Measurements from ENCODE around the gene ATP1A2.

Gene ATP1A2

DNA sequence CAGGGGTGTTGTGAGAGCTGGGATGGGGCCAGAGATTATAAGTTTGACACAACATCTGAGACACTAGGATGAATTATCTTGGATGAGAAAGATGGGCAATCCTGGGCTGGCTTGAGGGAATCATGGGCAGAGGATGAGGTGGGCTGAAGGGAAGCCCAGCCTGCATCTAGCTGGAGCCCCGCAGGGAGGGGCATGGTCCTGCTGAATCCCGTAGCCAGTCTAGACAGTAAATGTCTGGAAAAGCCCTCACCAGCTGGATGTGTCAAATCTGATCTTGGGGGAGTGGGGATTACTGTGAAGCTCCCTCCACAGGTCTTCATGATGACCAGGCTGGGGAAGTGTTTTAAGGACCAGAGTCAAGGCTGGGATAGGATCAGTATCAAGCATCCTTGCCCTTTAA is 71.2 kb downstream of the ATP1A2 start:
- DNase-seq = no peak

DNA sequence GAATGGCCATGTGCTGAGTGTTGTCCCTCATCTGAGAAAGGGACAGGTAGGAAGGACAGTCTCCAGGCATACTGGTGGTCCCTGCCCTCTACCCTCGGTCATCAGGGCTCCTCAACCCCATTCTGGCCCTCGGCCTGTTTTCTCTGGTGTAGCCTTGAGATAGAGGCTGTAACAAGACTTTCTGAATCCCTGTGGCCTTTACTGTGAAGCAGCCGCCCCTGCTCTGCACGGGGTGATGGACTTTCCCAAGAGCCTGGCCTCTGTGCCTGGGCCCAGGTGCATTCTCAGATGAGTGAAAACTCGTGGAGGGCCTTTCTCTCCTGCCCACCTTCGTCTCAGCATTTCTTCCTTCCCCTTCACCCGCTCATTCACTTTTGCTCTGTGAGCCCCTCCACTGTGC is 71.8 kb downstream of the ATP1A2 start:
- no peak for DNase-seq

DNA sequence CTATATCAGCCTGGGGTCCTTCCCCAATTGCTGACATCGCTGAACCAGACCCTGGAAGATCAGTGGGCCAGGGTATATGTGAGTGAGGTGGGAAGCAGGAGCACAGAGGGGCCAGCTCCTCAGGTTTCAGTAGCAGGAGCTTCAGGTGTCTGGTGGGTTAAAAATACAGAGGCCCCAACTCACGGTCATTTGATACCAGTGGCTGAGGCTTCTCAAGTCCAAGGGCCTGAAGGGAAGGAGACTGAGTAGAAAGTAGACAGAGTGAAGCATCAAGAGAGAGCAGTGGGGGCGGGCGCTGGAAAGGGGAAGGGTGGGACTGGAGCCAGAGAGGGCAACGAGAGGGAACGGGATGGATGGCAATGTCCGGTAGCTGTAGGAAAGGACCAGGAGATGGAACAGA is 72.8 kb downstream of the ATP1A2 start:
- no peak for DNase-seq

DNA sequence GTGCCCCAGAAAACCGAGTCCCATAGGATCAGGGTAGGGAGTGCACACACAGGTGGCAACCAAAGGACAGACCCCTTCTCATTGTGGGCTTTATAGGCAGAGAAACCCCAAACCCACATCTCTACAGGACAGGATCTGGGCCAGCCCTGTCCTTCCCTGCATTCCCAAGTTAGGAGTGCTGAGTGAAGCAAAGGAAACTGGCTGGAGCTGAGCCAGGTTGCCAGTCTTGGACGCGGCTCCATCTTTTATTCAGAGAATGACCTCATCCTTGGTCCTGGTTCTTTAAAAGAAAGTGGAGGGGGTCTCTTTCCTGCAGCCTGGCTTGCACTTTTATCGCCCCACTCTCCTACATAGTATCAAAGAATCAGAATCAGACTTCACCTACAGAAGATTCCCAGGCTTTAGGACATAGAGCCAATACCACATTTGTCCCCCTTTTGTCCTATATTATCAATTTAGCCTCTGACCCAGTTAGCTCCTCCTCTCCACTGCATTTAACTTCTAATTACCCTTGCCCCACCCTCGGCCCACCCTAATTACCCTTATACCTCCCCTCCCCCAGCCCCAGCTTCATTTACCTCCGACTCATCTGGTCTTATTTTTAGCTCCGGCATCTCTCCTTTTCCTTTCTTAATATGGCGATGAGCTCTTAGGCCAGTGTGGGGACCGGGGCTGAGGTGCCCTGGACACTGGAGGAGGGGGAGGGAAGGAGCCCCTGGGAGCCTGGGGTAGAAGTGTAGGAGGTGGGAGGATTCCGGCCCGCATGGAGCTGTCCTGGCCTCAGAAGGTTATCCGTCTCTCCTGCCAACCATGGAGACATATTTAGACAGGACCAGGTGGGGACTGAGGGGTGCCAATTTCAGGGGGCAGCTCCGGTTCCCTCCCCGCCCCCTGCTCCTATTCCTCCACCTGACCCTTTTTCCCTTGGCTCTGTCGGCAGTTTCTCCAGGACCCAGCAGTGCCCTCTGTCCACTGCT is 74.4 kb downstream of the ATP1A2 start, which contains the start of gene CASQ1:
TSS of gene CASQ1 (plus strand) at position 927 of the 977 bp plus-strand sequence. CDS start 177 bp downstream, outside the sequence.
- no peak for DNase-seq

DNA sequence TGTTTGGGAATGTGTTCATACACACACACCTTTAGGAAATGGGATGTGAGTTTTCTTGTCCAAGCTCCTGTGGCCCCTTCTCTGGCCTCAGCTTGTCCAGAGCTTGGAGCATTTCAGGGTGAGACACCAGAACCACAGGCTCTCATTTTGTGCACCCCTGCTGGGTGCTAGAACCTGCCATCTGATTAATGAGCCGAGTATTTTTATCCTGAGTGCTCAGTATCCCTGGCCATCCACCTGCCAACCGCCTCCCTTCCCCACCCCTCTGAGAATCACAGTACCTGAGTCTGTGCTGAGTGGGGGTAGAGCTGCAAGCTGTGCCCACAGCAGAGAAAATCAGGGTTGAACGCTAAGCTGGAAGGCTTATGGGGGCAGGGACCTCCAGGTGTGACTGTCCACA is 76.2 kb downstream of the ATP1A2 start:
- no peak for DNase-seq

DNA sequence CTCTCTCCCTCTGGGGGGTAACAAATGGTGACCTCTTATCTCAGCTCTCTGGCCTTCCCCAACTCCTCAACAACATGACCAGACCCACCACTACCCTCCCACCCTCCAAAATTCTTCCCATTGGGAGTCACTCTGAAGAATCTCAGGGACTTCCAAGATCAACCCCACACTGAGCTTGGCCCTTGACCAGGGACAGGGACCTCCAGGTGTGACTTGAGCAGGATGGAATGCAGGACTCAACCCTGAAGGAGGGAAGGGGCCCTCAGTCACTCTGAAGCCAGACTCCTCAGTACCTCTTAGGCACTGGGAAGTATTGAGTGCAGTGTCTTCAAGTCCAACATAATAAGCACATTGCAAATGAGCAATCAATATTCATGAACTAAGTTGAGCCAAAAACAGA is 76.7 kb downstream of the ATP1A2 start:
- DNase-seq = no peak

Measured in CD4-positive, alpha-beta T cell treated with Interferon alpha-2 for 1 hour (primary cell).